Rectal smooth muscle tissue (tissue), 1 donor: Measurements from ENCODE around the gene DHDDS.
A peak's percentile ranks its signal among the peaks of the same experiment; 100 is the strongest.
"Not testable (repeated sequence)": the region's sequence is repeated elsewhere in the genome, so short reads cannot be mapped to it uniquely, and the experiment has no call there.

Experiments
- H3K27ac ChIP-seq: one replicate; pipeline ENCODE4 v1.7.0; 2013; ENCODE audit warnings: low read depth, low read length, inconsistent platforms
- H3K27me3 ChIP-seq: one replicate; pipeline ENCODE4 v1.7.0; 2013; ENCODE audit warnings: low read length; ENCODE audit not compliant: control insufficient read depth, insufficient read depth
- H3K36me3 ChIP-seq: one replicate; pipeline ENCODE4 v1.7.0; 2013; ENCODE audit warnings: low read length; ENCODE audit not compliant: control insufficient read depth, insufficient read depth
- H3K4me1 ChIP-seq: one replicate; pipeline ENCODE4 v1.7.0; 2013; ENCODE audit warnings: low read length; ENCODE audit not compliant: control insufficient read depth, insufficient read depth
- H3K4me3 ChIP-seq: one replicate; pipeline ENCODE4 v1.7.0; 2013; ENCODE audit warnings: low read length
- H3K9ac ChIP-seq: one replicate; pipeline ENCODE4 v1.7.0; 2013; ENCODE audit warnings: low read length

DHDDS gene

DNA sequence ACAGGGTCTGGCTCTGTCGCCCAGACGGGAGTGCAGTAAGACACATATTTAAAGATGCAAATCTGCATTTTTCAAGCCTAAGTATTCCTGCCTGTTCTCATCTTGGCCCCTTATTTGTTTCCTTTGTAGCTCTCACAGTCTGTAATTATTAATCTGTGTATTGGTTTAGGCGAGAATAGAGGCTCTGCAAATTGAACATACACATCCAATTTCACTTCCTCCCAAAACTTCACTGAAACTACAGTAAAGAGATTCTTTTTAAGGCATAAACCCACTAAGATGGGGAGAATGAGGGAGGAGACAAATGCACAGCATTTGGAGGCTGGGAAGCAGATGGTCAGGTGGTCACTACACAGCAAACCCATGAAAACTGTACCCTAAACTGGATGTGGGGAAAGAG, 61.1 kb downstream of the DHDDS start:
- Histone ChIP-seq H3K36me3 (no peaks in the 10 kb centered on the region), H3K27me3 (no peaks in the 10 kb centered on the region), H3K4me3 (no peak overlapping the region), H3K4me1 (no peaks in the 10 kb centered on the region), H3K9ac (no peak overlapping the region), H3K27ac (no peak overlapping the region)

DNA sequence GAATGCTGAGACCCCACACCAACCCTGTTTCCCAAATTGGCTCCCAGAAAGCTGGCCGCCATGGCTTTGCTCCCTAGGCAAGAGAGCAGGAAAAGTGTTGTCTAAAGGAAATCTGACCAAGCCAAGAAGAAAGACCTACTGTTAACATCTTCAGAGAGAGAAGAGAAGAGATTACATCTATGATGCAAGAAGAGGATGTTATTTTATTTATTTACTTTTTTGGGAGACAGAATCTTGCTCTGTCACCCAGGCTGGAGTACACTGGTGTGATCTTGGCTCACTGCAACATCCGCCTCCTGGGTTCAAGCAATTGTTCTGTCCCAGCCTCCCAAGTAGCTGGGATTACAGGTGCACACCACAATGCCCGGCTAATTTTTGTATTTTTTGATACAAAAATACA, 61.8 kb downstream of the DHDDS start:
- no peak overlapping the region for H3K9ac ChIP-seq
- H3K27me3 ChIP-seq: no peaks in the 10 kb centered on the region
- H3K36me3 ChIP-seq: no peaks in the 10 kb centered on the region
- no peaks in the 10 kb centered on the region for H3K4me1 ChIP-seq
- no peak overlapping the region for H3K27ac ChIP-seq
- no peak overlapping the region for H3K4me3 ChIP-seq

DNA sequence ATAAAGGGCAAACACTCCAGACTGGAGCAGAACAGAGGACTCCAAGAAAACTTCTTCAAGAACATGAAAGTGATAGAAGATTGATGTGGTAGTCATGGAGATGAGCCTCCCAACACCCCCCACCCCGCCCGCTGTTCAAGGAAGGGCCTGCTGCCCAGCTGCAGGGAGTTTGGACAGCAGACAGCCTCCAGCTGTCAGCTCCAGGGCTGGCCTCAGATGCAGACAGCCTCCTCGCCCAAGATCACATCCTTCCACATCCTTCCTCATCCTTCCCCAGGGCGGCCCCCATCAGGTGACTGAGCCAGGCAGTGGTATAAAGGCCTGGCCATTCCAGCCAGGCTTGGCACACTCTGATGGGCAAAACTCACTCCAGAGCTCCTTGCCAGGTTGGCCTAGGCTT, 64.7 kb downstream of the DHDDS start:
- no peaks in the 10 kb centered on the region for H3K27me3 ChIP-seq
- no peak overlapping the region for H3K27ac ChIP-seq

DNA sequence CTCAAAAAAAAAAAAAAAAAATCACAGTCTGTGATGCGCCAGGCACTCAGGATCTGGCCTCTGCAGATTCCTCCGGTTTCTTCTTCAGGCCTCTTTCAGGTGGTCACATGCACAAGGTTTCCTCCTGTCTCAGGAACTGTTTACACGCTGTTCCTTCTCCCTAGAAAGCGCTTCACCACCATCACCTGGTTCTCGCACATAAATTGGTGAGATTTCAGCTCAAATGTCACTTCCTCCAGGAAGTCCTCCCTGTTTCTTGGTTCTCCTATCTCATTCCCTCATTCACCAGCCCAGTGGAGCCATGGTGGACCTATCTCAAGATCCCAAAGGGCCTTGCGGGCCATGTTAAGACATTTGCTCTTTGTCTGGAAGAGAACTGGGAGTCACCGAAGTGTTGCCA, 66.8 kb downstream of the DHDDS start:
- Histone ChIP-seq H3K4me3 (no peak overlapping the region), H3K4me1 (no peaks in the 10 kb centered on the region), H3K9ac (no peak overlapping the region)

More for the DNA sequence above, 64.7 kb downstream of the DHDDS start:
- Histone ChIP-seq H3K36me3 (no peaks in the 10 kb centered on the region), H3K4me3 (no peak overlapping the region), H3K9ac (no peak overlapping the region), H3K4me1 (no peaks in the 10 kb centered on the region)

DNA sequence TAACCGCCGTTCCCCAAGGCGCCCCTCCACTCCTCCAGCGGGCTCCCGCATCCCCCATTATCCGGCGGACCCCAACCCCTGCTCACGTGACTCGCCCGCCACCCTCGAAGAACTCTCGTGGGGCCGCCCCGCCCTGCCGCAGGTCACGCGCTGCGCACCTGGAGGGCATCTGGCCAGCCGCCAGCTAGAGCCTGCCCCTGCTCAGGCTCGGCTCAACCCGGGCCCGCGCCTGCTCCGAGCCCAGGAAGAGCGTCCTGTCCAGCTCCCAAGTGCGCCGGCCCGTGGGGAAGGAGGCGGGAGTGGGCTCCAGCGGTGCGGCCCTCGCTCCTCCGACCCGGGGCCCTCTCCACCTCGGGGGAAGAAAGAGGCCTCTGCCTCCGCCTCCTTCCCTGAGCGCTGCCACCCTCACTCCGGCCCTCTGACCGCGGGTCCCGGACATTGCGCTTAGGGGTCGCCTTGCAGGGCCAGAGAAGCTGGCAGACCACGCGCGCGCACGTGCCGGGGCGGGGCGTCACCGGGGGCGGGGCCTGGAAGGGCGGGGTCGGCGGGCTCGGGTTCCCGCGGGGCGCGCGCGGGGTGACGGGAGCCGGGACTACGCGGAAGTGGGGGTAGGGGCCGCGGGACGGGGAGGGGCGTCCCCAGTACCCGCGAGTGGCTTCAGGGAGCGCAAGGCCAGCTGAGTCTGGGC, 68.5 kb downstream of the DHDDS start:
- Histone ChIP-seq H3K4me1 (no peaks in the 10 kb centered on the region), H3K4me3 (peak overlapping the region; percentile 84), H3K36me3 (no peaks in the 10 kb centered on the region), H3K27me3 (no peaks in the 10 kb centered on the region), H3K9ac (peak overlapping the region; percentile 35), H3K27ac (peak overlapping the region; percentile 86)

More for the DNA sequence above, 66.8 kb downstream of the DHDDS start:
- Histone ChIP-seq H3K36me3 (no peaks in the 10 kb centered on the region), H3K27ac (no peak overlapping the region), H3K27me3 (no peaks in the 10 kb centered on the region)

DNA sequence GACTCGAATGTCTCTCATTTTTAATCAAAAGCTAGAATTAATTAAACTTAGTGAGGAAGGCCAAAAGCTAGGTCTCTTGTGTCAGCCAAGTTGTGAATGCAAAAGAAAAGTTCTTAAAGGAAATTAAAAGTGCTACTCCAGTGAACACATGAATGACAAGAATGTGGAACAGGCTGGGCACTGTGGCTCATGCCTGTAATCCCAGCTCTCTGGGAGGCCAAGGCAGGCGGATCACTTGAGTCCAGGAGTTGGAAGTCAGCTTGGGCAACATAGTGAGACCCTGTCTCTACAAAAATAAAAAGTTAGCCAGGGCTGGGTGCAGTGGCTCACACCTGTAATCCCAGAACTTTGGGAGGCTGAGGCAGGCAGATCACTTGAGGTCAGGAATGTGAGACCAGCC, 78.6 kb downstream of the DHDDS start:
- H3K4me1 ChIP-seq, H3K4me3 ChIP-seq, H3K9ac ChIP-seq, H3K27ac ChIP-seq, H3K27me3 ChIP-seq, H3K36me3 ChIP-seq: not testable (repeated sequence)

GRCh38 chr1:26515836-26516235, 83.7 kb downstream of the DHDDS start:
- H3K4me1 ChIP-seq, H3K36me3 ChIP-seq, H3K27me3 ChIP-seq, H3K27ac ChIP-seq, H3K9ac ChIP-seq, H3K4me3 ChIP-seq: not testable (repeated sequence)

DNA sequence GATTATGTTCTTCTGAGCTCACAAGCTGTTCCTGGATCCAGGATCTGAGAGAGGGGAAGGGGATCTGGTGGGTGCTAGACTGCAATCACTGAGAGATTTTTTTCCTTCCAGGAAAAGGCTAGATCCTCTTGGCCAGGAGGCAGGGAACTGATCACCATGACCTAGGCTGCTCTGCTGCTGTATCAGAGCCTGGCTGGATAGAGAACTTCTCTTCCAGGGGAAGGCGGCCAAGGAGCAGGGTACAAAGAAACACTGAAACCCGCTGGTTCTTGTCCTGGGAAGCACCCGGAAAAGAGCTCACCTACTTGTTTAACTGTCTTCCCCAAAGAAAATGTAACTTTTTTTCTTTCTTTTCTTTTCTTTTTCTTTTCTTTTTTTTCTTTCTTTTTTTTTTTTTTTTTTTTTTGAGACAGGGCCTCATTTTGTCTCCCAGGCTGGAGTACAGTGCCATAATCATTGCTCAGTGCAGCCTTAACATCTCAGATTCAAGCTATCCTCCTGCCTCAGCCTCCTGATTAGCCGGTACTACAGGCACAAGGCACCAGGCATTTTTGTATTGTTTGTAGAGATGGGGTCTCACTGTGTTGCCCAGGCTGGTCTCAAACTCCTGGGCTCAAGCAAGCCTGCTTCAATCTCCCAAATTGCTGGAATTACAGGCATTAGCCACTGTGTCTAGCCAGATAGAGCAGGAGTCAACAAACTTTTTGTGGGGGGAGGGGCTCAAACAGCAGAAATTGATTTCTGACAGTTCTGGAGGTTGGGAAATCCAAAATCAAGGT, 85.1 kb downstream of the DHDDS start:
- H3K9ac ChIP-seq: no peak overlapping the region
- no peaks in the 10 kb centered on the region for H3K27me3 ChIP-seq
- H3K27ac ChIP-seq: no peak overlapping the region
- H3K4me3 ChIP-seq: no peak overlapping the region
- no peaks in the 10 kb centered on the region for H3K4me1 ChIP-seq
- H3K36me3 ChIP-seq: no peaks in the 10 kb centered on the region

GRCh38 chr1:26517766-26518049, 85.6 kb downstream of the DHDDS start:
- no peak overlapping the region for H3K27ac ChIP-seq
- H3K4me1 ChIP-seq: no peaks in the 10 kb centered on the region
- no peaks in the 10 kb centered on the region for H3K27me3 ChIP-seq
- no peak overlapping the region for H3K4me3 ChIP-seq
- H3K36me3 ChIP-seq: no peaks in the 10 kb centered on the region
- no peak overlapping the region for H3K9ac ChIP-seq

DNA sequence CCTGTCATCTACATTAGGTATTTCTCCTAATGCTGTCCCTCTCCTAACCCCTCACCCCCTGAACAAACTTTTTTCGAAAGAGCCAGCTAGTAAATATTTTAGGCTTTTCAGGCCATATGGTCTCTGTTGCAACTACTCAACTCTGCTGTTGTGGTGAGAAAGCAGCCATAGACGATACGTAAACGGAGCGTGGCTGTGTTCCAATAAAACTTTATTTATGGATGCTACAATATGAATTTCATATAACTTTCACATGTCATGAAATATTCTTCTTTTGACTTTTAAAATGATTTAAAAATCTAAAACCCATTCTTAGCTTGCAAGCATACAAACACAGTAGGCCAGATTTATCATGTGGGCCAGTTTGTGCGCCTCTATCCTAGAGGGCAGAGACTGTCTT, 86.2 kb downstream of the DHDDS start:
- Histone ChIP-seq H3K27me3 (no peaks in the 10 kb centered on the region), H3K4me3 (no peak overlapping the region), H3K36me3 (no peaks in the 10 kb centered on the region), H3K4me1 (no peaks in the 10 kb centered on the region), H3K27ac (no peak overlapping the region), H3K9ac (no peak overlapping the region)

DNA sequence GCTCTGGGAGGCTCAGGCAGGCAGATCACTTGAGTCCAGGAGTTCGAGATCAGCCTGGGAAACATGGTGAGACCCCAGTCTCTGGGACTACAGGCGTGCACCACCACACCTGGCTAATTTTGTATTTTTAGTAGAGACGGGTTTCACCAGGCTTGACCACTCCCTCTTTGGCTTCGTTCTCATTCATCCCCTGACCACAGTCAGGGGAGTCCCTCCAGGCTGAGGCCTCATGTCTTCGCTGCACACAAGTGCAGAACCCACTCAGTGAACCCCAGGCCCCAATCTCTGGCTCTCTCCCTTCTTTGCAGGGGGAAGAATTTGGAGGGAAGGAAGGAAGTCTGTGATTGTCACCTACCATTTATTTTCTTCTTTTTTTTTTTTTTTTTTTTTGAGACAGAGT, 88.2 kb downstream of the DHDDS start:
- no peaks in the 10 kb centered on the region for H3K4me1 ChIP-seq
- H3K27me3 ChIP-seq: no peaks in the 10 kb centered on the region
- H3K9ac ChIP-seq: no peak overlapping the region
- H3K4me3 ChIP-seq: no peak overlapping the region
- H3K36me3 ChIP-seq: no peaks in the 10 kb centered on the region
- no peak overlapping the region for H3K27ac ChIP-seq
